GM18505 (cell line): ENCODE results near the gene PDIA6.

Experiments
- ATAC-seq: cut with Tn5 transposase; IDR thresholded peaks from one replicate; pipeline ENCODE4 v1.9.1; 2021; ENCODE audit not compliant: unreplicated experiment
- POLR2A ChIP-seq: IDR thresholded peaks from 4 replicates; pipeline ENCODE4 v1.6.1; 2011; ENCODE audit warnings: borderline replicate concordance; ENCODE audit not compliant: insufficient read depth, insufficient read length; ENCODE audit errors: extremely low read depth

The PDIA6 gene

GRCh38 chr2:10768063-10768507 lies 44.5 kb downstream of the PDIA6 start:
- TF ChIP-seq POLR2A: no peak
- no peak for ATAC-seq

GRCh38 chr2:10765914-10766313 lies 46.7 kb downstream of the PDIA6 start:
- ATAC-seq: no peak
- no peak for TF ChIP-seq POLR2A

GRCh38 chr2:10765461-10765860 lies 47.1 kb downstream of the PDIA6 start:
- ATAC-seq: no peak
- TF ChIP-seq POLR2A: no peak

GRCh38 chr2:10764896-10765295 lies 47.7 kb downstream of the PDIA6 start:
- TF ChIP-seq POLR2A: no peak
- ATAC-seq: no peak

- TF ChIP-seq POLR2A: no peak
- no peak for ATAC-seq
These were observed 48.3 kb downstream of the PDIA6 start for GRCh38 chr2:10764096-10764785.

GRCh38 chr2:10763461-10763800 lies 49.2 kb downstream of the PDIA6 start:
- no peak for ATAC-seq
- TF ChIP-seq POLR2A: no peak

GRCh38 chr2:10762651-10763460 lies 49.7 kb downstream of the PDIA6 start:
- no peak for TF ChIP-seq POLR2A
- no peak for ATAC-seq

- ATAC-seq: no peak
- no peak for TF ChIP-seq POLR2A
These were observed 51.0 kb downstream of the PDIA6 start for GRCh38 chr2:10761591-10761990.

GRCh38 chr2:10760794-10761504 lies 51.6 kb downstream of the PDIA6 start:
- TF ChIP-seq POLR2A: no peak
- no peak for ATAC-seq

- no peak for TF ChIP-seq POLR2A
- no peak for ATAC-seq
These were observed 53.4 kb downstream of the PDIA6 start for GRCh38 chr2:10759151-10759714.

- TF ChIP-seq POLR2A: no peak
- ATAC-seq: no peak
These were observed 54.7 kb downstream of the PDIA6 start for GRCh38 chr2:10757814-10758286.

GRCh38 chr2:10755621-10756020 lies 57.0 kb downstream of the PDIA6 start:
- no peak for ATAC-seq

GRCh38 chr2:10753876-10754275 lies 58.7 kb downstream of the PDIA6 start:
- no peak for ATAC-seq
- no peak for TF ChIP-seq POLR2A

More at GRCh38 chr2:10755621-10756020, 57.0 kb downstream of the PDIA6 start:
- TF ChIP-seq POLR2A: no peak
